Neural crest cell (in vitro differentiated cells): ENCODE measurements around the gene PLXNB3. TPM values are rescaled to one million over a fixed set of nuclear protein-coding genes. Genes with fewer than 3 reads are reported as not detected.

ENCODE experiments used
- DNase-seq: peaks from one replicate; pipeline ENCODE4 v3.0.0; 2021; ENCODE audit warnings: low read depth, mixed read lengths, low spot score
- H3K27ac Mint-ChIP-seq: one replicate; pipeline ENCODE4 v1.8.0; 2021; ENCODE audit warnings: mild to moderate bottlenecking, mixed read lengths; ENCODE audit not compliant: unreplicated experiment
- H3K27me3 Mint-ChIP-seq: 2 replicates; pipeline ENCODE4 v1.8.0; 2021; ENCODE audit warnings: low read depth, mild to moderate bottlenecking, mixed read lengths
- H3K36me3 Mint-ChIP-seq: 2 replicates; pipeline ENCODE4 v1.8.0; 2021; ENCODE audit warnings: low read depth, mild to moderate bottlenecking, mixed read lengths
- H3K4me1 Mint-ChIP-seq: 2 replicates; pipeline ENCODE4 v1.8.0; 2021; ENCODE audit warnings: mixed read lengths
- H3K4me3 Mint-ChIP-seq: one replicate; pipeline ENCODE4 v1.8.0; 2021; ENCODE audit warnings: mild to moderate bottlenecking, mixed read lengths
- H3K9me3 Mint-ChIP-seq: 2 replicates; pipeline ENCODE4 v1.8.0; 2021; ENCODE audit warnings: mixed read lengths
- total RNA-seq: library from RNA; stranded (reverse); gene quantifications from 2 replicates; pipeline ENCODE4 v1.2.1, GENCODE V29; 2021
- TF ChIP-seq, protein P1 (sequence below): fragments of 200-600 bp; sonication (generic); conservative IDR thresholded peaks from 2 replicates; pipeline ENCODE4 v1.5.0; 2021; ENCODE audit warnings: antibody characterized with exemption, mild to moderate bottlenecking

Gene PLXNB3
- total RNA-seq, 1 donor from 2014 or later = 15.7 TPM

DNA sequence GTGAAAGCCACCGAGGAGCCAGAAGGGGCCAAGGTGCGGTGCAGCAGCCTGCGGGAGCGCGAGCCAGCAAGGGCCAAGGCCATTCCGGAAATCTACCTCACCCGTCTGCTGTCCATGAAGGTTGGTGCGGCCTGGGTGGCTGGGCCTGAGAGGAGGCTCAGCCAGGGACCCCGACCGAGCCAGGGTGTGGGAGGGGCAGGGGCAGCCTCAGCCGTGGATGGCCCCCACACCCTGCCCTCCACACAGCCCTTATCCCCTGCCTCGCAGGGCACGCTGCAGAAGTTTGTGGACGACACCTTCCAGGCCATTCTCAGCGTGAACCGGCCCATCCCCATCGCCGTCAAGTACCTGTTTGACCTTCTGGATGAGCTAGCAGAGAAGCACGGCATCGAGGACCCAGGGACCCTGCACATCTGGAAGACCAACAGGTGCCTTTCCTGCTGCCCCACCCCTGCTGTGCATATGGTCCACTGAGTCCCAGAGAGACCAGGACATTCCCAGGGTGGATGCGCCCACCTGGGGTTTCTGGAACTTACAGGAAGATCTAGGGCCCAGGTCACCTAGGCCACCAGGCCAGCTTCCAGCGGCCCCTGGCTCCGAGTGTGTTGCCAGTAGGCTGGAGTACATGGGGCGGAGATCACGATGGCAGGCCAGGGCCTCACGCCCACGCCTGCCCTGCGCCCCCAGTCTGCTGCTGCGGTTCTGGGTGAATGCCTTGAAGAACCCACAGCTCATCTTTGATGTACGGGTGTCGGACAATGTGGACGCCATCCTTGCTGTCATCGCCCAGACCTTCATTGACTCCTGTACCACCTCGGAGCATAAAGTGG is 13.4 kb downstream of the PLXNB3 start:
- H3K27me3 Mint-ChIP-seq = no peaks in the 10 kb centered on the region
- no peak overlapping the region for H3K27ac Mint-ChIP-seq
- DNase-seq = no peak
- no peak overlapping the region for H3K4me3 Mint-ChIP-seq
- TF ChIP-seq, protein P1, sequence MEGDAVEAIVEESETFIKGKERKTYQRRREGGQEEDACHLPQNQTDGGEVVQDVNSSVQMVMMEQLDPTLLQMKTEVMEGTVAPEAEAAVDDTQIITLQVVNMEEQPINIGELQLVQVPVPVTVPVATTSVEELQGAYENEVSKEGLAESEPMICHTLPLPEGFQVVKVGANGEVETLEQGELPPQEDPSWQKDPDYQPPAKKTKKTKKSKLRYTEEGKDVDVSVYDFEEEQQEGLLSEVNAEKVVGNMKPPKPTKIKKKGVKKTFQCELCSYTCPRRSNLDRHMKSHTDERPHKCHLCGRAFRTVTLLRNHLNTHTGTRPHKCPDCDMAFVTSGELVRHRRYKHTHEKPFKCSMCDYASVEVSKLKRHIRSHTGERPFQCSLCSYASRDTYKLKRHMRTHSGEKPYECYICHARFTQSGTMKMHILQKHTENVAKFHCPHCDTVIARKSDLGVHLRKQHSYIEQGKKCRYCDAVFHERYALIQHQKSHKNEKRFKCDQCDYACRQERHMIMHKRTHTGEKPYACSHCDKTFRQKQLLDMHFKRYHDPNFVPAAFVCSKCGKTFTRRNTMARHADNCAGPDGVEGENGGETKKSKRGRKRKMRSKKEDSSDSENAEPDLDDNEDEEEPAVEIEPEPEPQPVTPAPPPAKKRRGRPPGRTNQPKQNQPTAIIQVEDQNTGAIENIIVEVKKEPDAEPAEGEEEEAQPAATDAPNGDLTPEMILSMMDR = no peak
- no peaks in the 10 kb centered on the region for H3K36me3 Mint-ChIP-seq
- H3K9me3 Mint-ChIP-seq = no peaks in the 10 kb centered on the region
- H3K4me1 Mint-ChIP-seq = peaks cover 8% of the 10 kb centered on the region

DNA sequence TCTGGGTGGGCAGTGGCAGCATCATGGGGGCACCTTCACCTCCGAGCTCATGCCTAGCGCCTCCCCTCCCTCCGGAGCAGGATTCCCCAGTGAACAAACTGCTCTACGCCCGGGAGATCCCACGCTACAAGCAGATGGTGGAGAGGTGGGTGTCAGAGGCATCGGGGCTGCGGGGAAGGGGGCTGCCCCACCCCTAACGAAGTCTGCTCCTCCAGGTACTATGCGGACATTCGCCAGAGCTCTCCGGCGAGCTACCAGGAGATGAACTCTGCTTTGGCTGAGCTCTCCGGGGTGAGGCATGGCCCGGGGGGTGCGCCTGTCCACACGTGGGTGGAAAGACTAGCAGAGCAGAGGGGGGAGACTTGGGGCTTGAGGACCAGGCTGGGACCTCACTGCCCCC is 14.1 kb downstream of the PLXNB3 start:
- no peak for DNase-seq
- no peak overlapping the region for H3K4me3 Mint-ChIP-seq
- H3K4me1 Mint-ChIP-seq = peaks cover 8% of the 10 kb centered on the region
- H3K36me3 Mint-ChIP-seq = no peaks in the 10 kb centered on the region
- no peak overlapping the region for H3K27ac Mint-ChIP-seq
- H3K9me3 Mint-ChIP-seq = no peaks in the 10 kb centered on the region
- no peaks in the 10 kb centered on the region for H3K27me3 Mint-ChIP-seq
- TF ChIP-seq, protein P1 = no peak

DNA sequence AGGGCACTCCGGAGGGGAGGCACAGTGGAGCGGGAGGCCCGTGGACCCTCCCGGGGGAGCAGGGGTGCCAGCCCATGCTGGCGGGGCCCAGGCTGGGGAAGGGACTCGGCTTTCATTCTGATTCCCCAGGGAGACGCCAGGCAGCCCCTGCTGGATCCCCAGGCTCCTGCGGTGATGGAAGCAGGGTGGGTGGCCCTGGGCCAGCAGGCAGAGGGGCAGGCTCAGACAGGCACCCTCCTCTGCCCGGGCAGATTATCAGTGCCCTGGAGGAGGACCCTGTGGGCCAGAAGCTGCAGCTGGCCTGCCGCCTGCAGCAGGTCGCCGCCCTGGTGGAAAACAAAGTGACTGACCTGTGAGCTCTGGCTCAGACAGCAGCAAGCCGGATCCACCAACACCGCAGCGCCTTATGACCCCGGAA is 14.6 kb downstream of the PLXNB3 start:
- no peaks in the 10 kb centered on the region for H3K36me3 Mint-ChIP-seq
- no peak for DNase-seq
- H3K4me3 Mint-ChIP-seq = no peak overlapping the region
- TF ChIP-seq, protein P1 = peak; percentile 27
- H3K4me1 Mint-ChIP-seq = peaks cover 8% of the 10 kb centered on the region
- H3K27me3 Mint-ChIP-seq = no peaks in the 10 kb centered on the region
- H3K27ac Mint-ChIP-seq = no peak overlapping the region
- H3K9me3 Mint-ChIP-seq = no peaks in the 10 kb centered on the region

DNA sequence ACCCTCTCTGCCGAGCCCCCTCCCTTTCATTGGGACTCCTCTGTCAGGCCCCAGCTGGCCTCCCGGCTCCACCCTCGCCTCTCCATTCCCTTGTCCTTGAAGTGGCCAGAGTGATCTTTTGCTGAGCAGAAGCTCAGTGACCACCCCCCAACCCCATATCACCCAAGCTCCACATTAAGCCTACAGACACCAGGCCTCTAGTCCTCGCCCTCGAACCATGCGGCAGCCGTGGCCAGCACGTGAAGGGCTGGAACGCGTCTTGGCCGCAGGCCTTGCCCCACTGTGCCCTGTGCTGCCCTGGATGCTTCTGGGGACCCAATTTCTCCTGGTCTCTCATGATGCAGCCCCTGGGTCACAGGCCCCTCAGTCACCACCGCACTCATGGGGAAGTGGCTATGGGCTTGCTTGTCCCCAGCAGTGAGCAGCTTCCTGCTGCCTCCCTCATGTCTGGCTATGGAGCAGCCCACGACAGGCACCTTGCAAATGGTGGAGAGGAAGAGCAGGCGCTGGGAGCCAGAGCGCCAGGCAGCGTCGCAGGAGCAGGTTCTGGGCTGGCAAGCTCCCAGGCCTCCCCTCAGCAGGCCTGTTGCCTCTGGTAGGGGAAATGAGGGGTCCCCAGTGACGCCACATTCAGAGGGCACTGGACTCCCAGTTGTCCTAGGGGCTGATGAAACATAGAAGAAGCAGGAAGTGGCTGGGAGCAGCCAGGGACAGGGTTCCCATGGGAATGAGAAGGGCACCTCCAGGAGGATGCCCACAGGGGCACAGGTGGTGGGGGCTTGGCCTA is 16.0 kb downstream of the PLXNB3 start:
- H3K36me3 Mint-ChIP-seq = no peaks in the 10 kb centered on the region
- peak overlapping the region; percentile 55 for H3K4me3 Mint-ChIP-seq
- H3K4me1 Mint-ChIP-seq = peaks cover 8% of the 10 kb centered on the region
- TF ChIP-seq, protein P1 = no peak
- H3K9me3 Mint-ChIP-seq = no peaks in the 10 kb centered on the region
- H3K27ac Mint-ChIP-seq = peak overlapping the region; percentile 6
- H3K27me3 Mint-ChIP-seq = no peaks in the 10 kb centered on the region
- DNase-seq = no peak

DNA sequence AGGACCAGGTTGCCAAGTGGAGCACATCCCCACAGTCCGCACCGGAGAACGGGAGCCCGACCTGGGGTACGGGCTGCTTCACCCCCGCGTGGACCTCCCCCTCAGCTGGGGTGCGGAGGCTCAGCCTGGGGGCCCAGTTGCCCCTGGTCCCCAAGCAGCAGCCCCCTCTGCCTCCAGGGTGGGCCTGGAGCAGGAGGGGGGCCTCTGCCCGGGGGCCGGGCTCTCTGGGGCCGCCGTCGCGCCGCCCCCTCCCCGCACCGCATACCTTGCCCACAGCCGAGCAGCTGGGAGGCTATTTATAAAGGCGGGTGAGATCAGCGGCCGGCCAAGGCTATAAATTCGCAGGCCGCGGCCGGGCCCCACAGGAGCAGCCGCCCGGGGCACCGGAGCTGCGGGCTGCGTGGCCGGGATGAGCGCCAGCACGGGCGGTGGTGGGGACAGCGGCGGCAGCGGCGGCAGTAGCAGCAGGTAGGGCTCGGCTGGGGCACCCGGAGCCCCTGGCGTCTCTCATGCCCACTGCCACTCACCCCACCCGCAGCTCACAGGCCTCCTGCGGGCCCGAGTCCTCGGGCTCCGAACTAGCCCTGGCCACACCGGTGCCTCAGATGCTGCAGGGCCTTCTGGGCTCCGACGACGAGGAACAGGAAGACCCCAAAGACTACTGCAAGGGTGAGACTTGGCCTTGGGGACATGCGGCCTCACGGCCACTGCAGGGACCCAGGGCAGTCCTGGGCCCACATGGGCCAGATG is 16.8 kb downstream of the PLXNB3 start, which contains the start of gene SRPK3:
Gene SRPK3 (plus strand): TSS at position 364 of the 750 bp plus-strand sequence. CDS start 46 bp downstream, at position 410.
- DNase-seq = no peak
- Mint-ChIP-seq H3K4me1 (peaks cover 8% of the 10 kb centered on the region), H3K27me3 (no peaks in the 10 kb centered on the region), H3K9me3 (no peaks in the 10 kb centered on the region), H3K4me3 (peak within 1 kb of the TSS; percentile 55), H3K27ac (peak within 1 kb of the TSS; percentile 6), H3K36me3 (no peaks in the 10 kb centered on the region)
- TF ChIP-seq, protein P1 = no peak
